MG63 (cell line): Measurements from ENCODE around the gene POLR3C. TPM values are rescaled to one million over a fixed set of nuclear protein-coding genes. Genes with fewer than 3 reads are reported as not detected.
"Not testable (repeated sequence)": the region's sequence is repeated elsewhere in the genome, so short reads cannot be mapped to it uniquely, and the experiment has no call there.

ENCODE experiments used
- DNase-seq: peaks from one replicate; pipeline ENCODE4 v3.0.0-alpha.2; 2020
- H3K27me3 ChIP-seq: fragments of 250-450 bp; sonication (Bioruptor Pico); 2 replicates; pipeline ENCODE4 v1.5.1; 2020; ENCODE audit warnings: mild to moderate bottlenecking, moderate library complexity
- H3K36me3 ChIP-seq: fragments of 250-450 bp; sonication (Bioruptor Pico); 2 replicates; pipeline ENCODE4 v1.5.1; 2020; ENCODE audit warnings: mild to moderate bottlenecking, moderate library complexity
- H3K4me3 ChIP-seq: fragments of 250-450 bp; sonication (Bioruptor Pico); 2 replicates; pipeline ENCODE4 v1.5.1; 2020; ENCODE audit warnings: mild to moderate bottlenecking, moderate library complexity
- H3K9me3 ChIP-seq: fragments of 250-450 bp; sonication (Bioruptor Pico); 2 replicates; pipeline ENCODE4 v1.5.1; 2020; ENCODE audit warnings: mild to moderate bottlenecking, moderate library complexity
- total RNA-seq: library from RNA; depleted of rRNA; stranded (reverse); fragments of >200 nt; shearing (Covaris generic); gene quantifications from 2 replicates; pipeline ENCODE4 v1.2.3, GENCODE V29; 2014; ENCODE audit warnings: low replicate concordance

POLR3C gene
- total RNA-seq, 1 experiment from 2014 or later: 30.9 TPM

- no peak for DNase-seq
- no peaks in the 10 kb centered on the region for H3K9me3 ChIP-seq
- peaks cover 5% of the 10 kb centered on the region for H3K36me3 ChIP-seq
- no peak overlapping the region for H3K4me3 ChIP-seq
- H3K27me3 ChIP-seq: no peaks in the 10 kb centered on the region
Measured at GRCh38 chr1:145805057-145805456, 18.9 kb upstream of the POLR3C start.

GRCh38 chr1:145806408-145806807 is 17.6 kb upstream of the POLR3C start:
- DNase-seq: no peak
- Histone ChIP-seq H3K36me3 (peaks cover 2% of the 10 kb centered on the region), H3K27me3 (no peaks in the 10 kb centered on the region), H3K9me3 (no peaks in the 10 kb centered on the region), H3K4me3 (no peak overlapping the region)

- Histone ChIP-seq H3K4me3 (no peak overlapping the region), H3K9me3 (no peaks in the 10 kb centered on the region), H3K36me3 (peaks cover 2% of the 10 kb centered on the region), H3K27me3 (no peaks in the 10 kb centered on the region)
- DNase-seq: no peak
Measured at GRCh38 chr1:145806844-145807243, 17.2 kb upstream of the POLR3C start.

- not testable (repeated sequence) for H3K4me3 ChIP-seq, DNase-seq, H3K27me3 ChIP-seq, H3K36me3 ChIP-seq, H3K9me3 ChIP-seq
Measured at GRCh38 chr1:145812977-145813810, 10.8 kb upstream of the POLR3C start.

GRCh38 chr1:145818095-145818494 is 5.9 kb upstream of the POLR3C start:
- peak; percentile 8 for DNase-seq
- H3K27me3 ChIP-seq, H3K9me3 ChIP-seq, H3K36me3 ChIP-seq, H3K4me3 ChIP-seq: not testable (repeated sequence)

GRCh38 chr1:145822779-145823331 is 1.1 kb upstream of the POLR3C start:
- not testable (repeated sequence) for H3K9me3 ChIP-seq, DNase-seq, H3K4me3 ChIP-seq, H3K27me3 ChIP-seq
- peaks cover 27% of the 10 kb centered on the region for H3K36me3 ChIP-seq

GRCh38 chr1:145824499-145824842 is 471 bp downstream of the POLR3C start:
- Histone ChIP-seq H3K9me3 (no peaks in the 10 kb centered on the region), H3K36me3 (peaks cover 41% of the 10 kb centered on the region), H3K27me3 (no peaks in the 10 kb centered on the region), H3K4me3 (peak overlapping the region; percentile 95)
- no peak for DNase-seq

GRCh38 chr1:145826030-145826429 is 2.0 kb downstream of the POLR3C start:
- H3K36me3 ChIP-seq: peaks cover 55% of the 10 kb centered on the region
- no peak overlapping the region for H3K4me3 ChIP-seq
- no peaks in the 10 kb centered on the region for H3K9me3 ChIP-seq
- DNase-seq: no peak
- H3K27me3 ChIP-seq: no peaks in the 10 kb centered on the region

- H3K4me3 ChIP-seq: no peak overlapping the region
- no peaks in the 10 kb centered on the region for H3K9me3 ChIP-seq
- H3K27me3 ChIP-seq: no peaks in the 10 kb centered on the region
- DNase-seq: no peak
- H3K36me3 ChIP-seq: peaks cover 74% of the 10 kb centered on the region
Measured at GRCh38 chr1:145827966-145828365, 4.0 kb downstream of the POLR3C start.

GRCh38 chr1:145828367-145829026 is 4.5 kb downstream of the POLR3C start:
- DNase-seq: no peak
- Histone ChIP-seq H3K9me3 (no peaks in the 10 kb centered on the region), H3K27me3 (no peaks in the 10 kb centered on the region), H3K36me3 (peaks cover 79% of the 10 kb centered on the region), H3K4me3 (no peak overlapping the region)

- H3K4me3 ChIP-seq, H3K9me3 ChIP-seq, H3K27me3 ChIP-seq, DNase-seq: not testable (repeated sequence)
- peaks cover 93% of the 10 kb centered on the region for H3K36me3 ChIP-seq
Measured at GRCh38 chr1:145830810-145831209, 6.8 kb downstream of the POLR3C start.

- no peaks in the 10 kb centered on the region for H3K9me3 ChIP-seq
- peaks cover 93% of the 10 kb centered on the region for H3K36me3 ChIP-seq
- H3K4me3 ChIP-seq: no peak overlapping the region
- H3K27me3 ChIP-seq: no peaks in the 10 kb centered on the region
- DNase-seq: no peak
Measured at GRCh38 chr1:145837656-145838055, 13.7 kb downstream of the POLR3C start.

GRCh38 chr1:145843031-145843430 is 19.0 kb downstream of the POLR3C start:
- Histone ChIP-seq H3K36me3 (peaks cover 49% of the 10 kb centered on the region), H3K27me3 (no peaks in the 10 kb centered on the region)

GRCh38 chr1:145845144-145845513 is 21.1 kb downstream of the POLR3C start:
- Histone ChIP-seq H3K36me3 (peaks cover 41% of the 10 kb centered on the region), H3K9me3 (no peaks in the 10 kb centered on the region), H3K4me3 (peak overlapping the region; percentile 55), H3K27me3 (no peaks in the 10 kb centered on the region)
- DNase-seq: no peak

More at GRCh38 chr1:145843031-145843430, 19.0 kb downstream of the POLR3C start:
- DNase-seq: no peak
- Histone ChIP-seq H3K4me3 (no peak overlapping the region), H3K9me3 (no peaks in the 10 kb centered on the region)

GRCh38 chr1:145845514-145846161 is 21.6 kb downstream of the POLR3C start, which contains the start of gene NUDT17:
Gene NUDT17 (plus strand): TSS chr1:145845630. CDS start chr1:145845641, 11 bp downstream.
- Histone ChIP-seq H3K9me3 (no peaks in the 10 kb centered on the region), H3K4me3 (peak within 1 kb of the TSS; percentile 55), H3K36me3 (peaks cover 41% of the 10 kb centered on the region), H3K27me3 (no peaks in the 10 kb centered on the region)
- peak; percentile 79 for DNase-seq

GRCh38 chr1:145846201-145846612 is 22.2 kb downstream of the POLR3C start:
- DNase-seq: peak; percentile 17
- Histone ChIP-seq H3K27me3 (no peaks in the 10 kb centered on the region), H3K4me3 (peak overlapping the region; percentile 55), H3K36me3 (peaks cover 41% of the 10 kb centered on the region), H3K9me3 (no peaks in the 10 kb centered on the region)

- Histone ChIP-seq H3K36me3 (peaks cover 34% of the 10 kb centered on the region), H3K9me3 (no peaks in the 10 kb centered on the region), H3K27me3 (no peaks in the 10 kb centered on the region), H3K4me3 (no peak overlapping the region)
- DNase-seq: no peak
Measured at GRCh38 chr1:145847827-145848226, 23.8 kb downstream of the POLR3C start.
